WTC11 (cell line): Measurements from ENCODE around the gene NTRK2. TPM values are rescaled to one million over a fixed set of nuclear protein-coding genes. Genes with fewer than 3 reads are reported as not detected.

Experiments used
- ATAC-seq: fragments of 200-7000 bp; cut with Tn5 transposase; 2 replicates; pipeline ENCODE4 v1.10.0; 2021; ENCODE audit warnings: mild to moderate bottlenecking, moderate library complexity
- CTCF ChIA-PET: fragments of 300-600 bp; sonication (Branson Sonifier 250); formaldehyde crosslinking; loops from one replicate; lab custom pipeline; 2021; ENCODE audit warnings: antibody characterized with exemption; lab: Charles Lee
- POLR2A ChIA-PET: fragments of 350-600 bp; sonication (Branson Sonifier 250); formaldehyde crosslinking; loops from one replicate; lab custom pipeline; 2021; ENCODE audit warnings: antibody characterized with exemption; lab: Charles Lee
- DNase-seq: peaks from one replicate; pipeline ENCODE4 v3.0.0; 2021; ENCODE audit warnings: low spot score
- H3K27ac Mint-ChIP-seq: 2 replicates; pipeline ENCODE4 v1.8.0; 2021; ENCODE audit warnings: mixed read lengths
- H3K27me3 Mint-ChIP-seq: 2 replicates; pipeline ENCODE4 v1.8.0; 2021; ENCODE audit warnings: low read depth, mild to moderate bottlenecking, moderate library complexity, mixed read lengths
- H3K36me3 Mint-ChIP-seq: 2 replicates; pipeline ENCODE4 v1.8.0; 2021; ENCODE audit warnings: mixed read lengths
- H3K4me1 Mint-ChIP-seq: 2 replicates; pipeline ENCODE4 v1.8.0; 2022; ENCODE audit warnings: mixed read lengths
- H3K4me3 Mint-ChIP-seq: 2 replicates; pipeline ENCODE4 v1.8.0; 2021; ENCODE audit warnings: mild to moderate bottlenecking, moderate library complexity, mixed read lengths
- H3K9me3 Mint-ChIP-seq: 2 replicates; pipeline ENCODE4 v1.8.0; 2021; ENCODE audit warnings: mixed read lengths
- AR ChIP-seq: fragments of 250-450 bp; sonication (Bioruptor Pico); IDR thresholded peaks from 2 replicates; pipeline ENCODE4 v1.9.0; 2021; ENCODE audit warnings: mild to moderate bottlenecking
- CBFB ChIP-seq: sonication (generic); formaldehyde crosslinking; IDR thresholded peaks from 2 replicates; pipeline ENCODE4 v1.8.1; 2022; ENCODE audit warnings: mild to moderate bottlenecking, low read depth, missing genetic modification reagents
- ELF4 ChIP-seq: sonication (generic); formaldehyde crosslinking; IDR thresholded peaks from 2 replicates; pipeline ENCODE4 v1.8.1; 2022; ENCODE audit warnings: low read depth, mild to moderate bottlenecking, moderate library complexity, missing genetic modification reagents
- ERG ChIP-seq: fragments of 250-450 bp; sonication (Bioruptor Pico); IDR thresholded peaks from 2 replicates; pipeline ENCODE4 v1.8.0; 2021; ENCODE audit warnings: mild to moderate bottlenecking
- FOXP1 ChIP-seq: sonication (generic); formaldehyde crosslinking; IDR thresholded peaks from 2 replicates; pipeline ENCODE4 v1.8.0; 2022; ENCODE audit warnings: missing genetic modification reagents, mild to moderate bottlenecking, moderate library complexity, borderline replicate concordance
- NFATC4 ChIP-seq: fragments of 250-450 bp; sonication (Bioruptor Pico); IDR thresholded peaks from 2 replicates; pipeline ENCODE4 v1.9.0; 2021; ENCODE audit warnings: mild to moderate bottlenecking
- OVOL2 ChIP-seq: fragments of 250-450 bp; sonication (Bioruptor Pico); IDR thresholded peaks from 2 replicates; pipeline ENCODE4 v1.9.0; 2021; ENCODE audit warnings: mild to moderate bottlenecking, borderline replicate concordance
- SMAD4 ChIP-seq: sonication (generic); formaldehyde crosslinking; IDR thresholded peaks from 2 replicates; pipeline ENCODE4 v1.8.0; 2022; ENCODE audit warnings: mild to moderate bottlenecking, missing genetic modification reagents
- ZNF281 ChIP-seq: sonication (generic); formaldehyde crosslinking; IDR thresholded peaks from 2 replicates; pipeline ENCODE4 v1.8.0; 2023; ENCODE audit warnings: mild to moderate bottlenecking, missing genetic modification reagents
- ZNF317 ChIP-seq: sonication (generic); formaldehyde crosslinking; IDR thresholded peaks from 2 replicates; pipeline ENCODE4 v1.8.1; 2023; ENCODE audit warnings: low read depth, mild to moderate bottlenecking, moderate library complexity, missing genetic modification reagents, borderline replicate concordance
- ZNF425 ChIP-seq: fragments of 250-450 bp; sonication (Bioruptor Pico); conservative IDR thresholded peaks from 2 replicates; pipeline ENCODE4 v1.9.0; 2021; ENCODE audit warnings: mild to moderate bottlenecking
- ZNF671 ChIP-seq: fragments of 250-450 bp; sonication (Bioruptor Pico); IDR thresholded peaks from 2 replicates; pipeline ENCODE4 v1.8.0; 2021; ENCODE audit warnings: mild to moderate bottlenecking
- total RNA-seq: library from RNA; stranded (reverse); gene quantifications from 3 replicates; pipeline ENCODE4 v1.2.3, GENCODE V29; 2021
- TF ChIP-seq, protein P1 (sequence below): fragments of 250-450 bp; sonication (Bioruptor Pico); IDR thresholded peaks from 2 replicates; pipeline ENCODE4 v1.9.0; 2021; ENCODE audit warnings: mild to moderate bottlenecking, borderline replicate concordance
- TF ChIP-seq, protein P2 (sequence below): sonication (generic); formaldehyde crosslinking; IDR thresholded peaks from 2 replicates; pipeline ENCODE4 v1.8.0; 2022; ENCODE audit warnings: mild to moderate bottlenecking, missing genetic modification reagents
- TF ChIP-seq, protein P3 (sequence below): fragments of 250-450 bp; sonication (Bioruptor Pico); IDR thresholded peaks from 2 replicates; pipeline ENCODE4 v2.1.2; 2022; ENCODE audit warnings: mild to moderate bottlenecking, moderate library complexity
- TF ChIP-seq, protein P4 (sequence below): sonication (generic); formaldehyde crosslinking; IDR thresholded peaks from 2 replicates; pipeline ENCODE4 v1.8.1; 2022; ENCODE audit warnings: mild to moderate bottlenecking, moderate library complexity, missing genetic modification reagents

NTRK2 gene
- total RNA-seq, 1 experiment from 2014 or later = 0.02 TPM

DNA sequence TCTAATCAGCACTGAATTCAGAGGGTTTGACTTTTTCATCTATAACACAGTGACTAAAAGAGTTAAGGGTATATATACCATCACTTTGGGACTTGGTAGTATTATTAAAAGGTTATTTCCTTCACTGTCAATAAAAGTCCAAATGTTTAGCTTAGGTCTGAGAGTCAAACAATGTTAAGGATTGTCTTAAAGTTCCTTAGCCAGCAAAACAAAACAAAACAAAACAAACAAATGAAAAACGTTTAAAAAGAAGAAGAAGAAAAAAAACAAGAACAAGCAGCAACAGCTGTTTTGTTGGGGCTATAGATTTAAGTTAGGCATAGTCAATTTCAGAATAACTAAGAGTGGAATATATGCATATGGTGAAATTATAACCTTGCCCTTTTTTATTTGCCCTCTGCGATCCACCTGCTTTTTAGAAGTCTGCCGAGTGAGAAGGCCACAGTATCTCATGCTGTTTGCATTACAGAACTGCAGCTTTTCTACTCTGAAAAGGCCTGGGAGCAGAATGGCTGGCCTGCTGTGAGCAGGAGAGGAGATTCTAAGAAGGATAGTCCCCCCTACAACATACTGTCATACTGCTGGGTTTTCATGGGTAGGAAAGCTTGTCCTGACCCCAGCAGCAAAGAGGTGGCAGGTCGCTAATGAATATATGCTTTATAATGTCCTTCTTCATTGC is 141.7 kb downstream of the NTRK2 start:
- peak overlapping the region; percentile 2; the same call in 1 of the 2 replicates for H3K27ac Mint-ChIP-seq

More for the DNA sequence above, 141.7 kb downstream of the NTRK2 start:
- Mint-ChIP-seq H3K36me3 (no peaks in the 10 kb centered on the region), H3K27me3 (no peaks in the 10 kb centered on the region), H3K4me3 (no peak overlapping the region), H3K4me1 (peaks cover 40% of the 10 kb centered on the region), H3K9me3 (no peaks in the 10 kb centered on the region)
- DNase-seq (no peak), ATAC-seq (peak; percentile 86)
- CTCF ChIA-PET = interaction anchor here (1.1 to 1.5 kb wide), 2 partner anchors 113 to 156 kb away, joined by 4 read pairs; no protein-coding TSS in a partner anchor
- POLR2A ChIA-PET = interaction anchor here (0.7 kb wide), 1 partner anchor 82 kb away, joined by 3 read pairs; no protein-coding TSS in a partner anchor
- TF ChIP-seq, protein P1, sequence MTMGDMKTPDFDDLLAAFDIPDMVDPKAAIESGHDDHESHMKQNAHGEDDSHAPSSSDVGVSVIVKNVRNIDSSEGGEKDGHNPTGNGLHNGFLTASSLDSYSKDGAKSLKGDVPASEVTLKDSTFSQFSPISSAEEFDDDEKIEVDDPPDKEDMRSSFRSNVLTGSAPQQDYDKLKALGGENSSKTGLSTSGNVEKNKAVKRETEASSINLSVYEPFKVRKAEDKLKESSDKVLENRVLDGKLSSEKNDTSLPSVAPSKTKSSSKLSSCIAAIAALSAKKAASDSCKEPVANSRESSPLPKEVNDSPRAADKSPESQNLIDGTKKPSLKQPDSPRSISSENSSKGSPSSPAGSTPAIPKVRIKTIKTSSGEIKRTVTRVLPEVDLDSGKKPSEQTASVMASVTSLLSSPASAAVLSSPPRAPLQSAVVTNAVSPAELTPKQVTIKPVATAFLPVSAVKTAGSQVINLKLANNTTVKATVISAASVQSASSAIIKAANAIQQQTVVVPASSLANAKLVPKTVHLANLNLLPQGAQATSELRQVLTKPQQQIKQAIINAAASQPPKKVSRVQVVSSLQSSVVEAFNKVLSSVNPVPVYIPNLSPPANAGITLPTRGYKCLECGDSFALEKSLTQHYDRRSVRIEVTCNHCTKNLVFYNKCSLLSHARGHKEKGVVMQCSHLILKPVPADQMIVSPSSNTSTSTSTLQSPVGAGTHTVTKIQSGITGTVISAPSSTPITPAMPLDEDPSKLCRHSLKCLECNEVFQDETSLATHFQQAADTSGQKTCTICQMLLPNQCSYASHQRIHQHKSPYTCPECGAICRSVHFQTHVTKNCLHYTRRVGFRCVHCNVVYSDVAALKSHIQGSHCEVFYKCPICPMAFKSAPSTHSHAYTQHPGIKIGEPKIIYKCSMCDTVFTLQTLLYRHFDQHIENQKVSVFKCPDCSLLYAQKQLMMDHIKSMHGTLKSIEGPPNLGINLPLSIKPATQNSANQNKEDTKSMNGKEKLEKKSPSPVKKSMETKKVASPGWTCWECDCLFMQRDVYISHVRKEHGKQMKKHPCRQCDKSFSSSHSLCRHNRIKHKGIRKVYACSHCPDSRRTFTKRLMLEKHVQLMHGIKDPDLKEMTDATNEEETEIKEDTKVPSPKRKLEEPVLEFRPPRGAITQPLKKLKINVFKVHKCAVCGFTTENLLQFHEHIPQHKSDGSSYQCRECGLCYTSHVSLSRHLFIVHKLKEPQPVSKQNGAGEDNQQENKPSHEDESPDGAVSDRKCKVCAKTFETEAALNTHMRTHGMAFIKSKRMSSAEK = no peak
- TF ChIP-seq AR (CRISPR knock-in tag) = no peak
- TF ChIP-seq, protein P2, sequence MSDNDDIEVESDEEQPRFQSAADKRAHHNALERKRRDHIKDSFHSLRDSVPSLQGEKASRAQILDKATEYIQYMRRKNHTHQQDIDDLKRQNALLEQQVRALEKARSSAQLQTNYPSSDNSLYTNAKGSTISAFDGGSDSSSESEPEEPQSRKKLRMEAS = no peak
- no peak for TF ChIP-seq ZNF281
- TF ChIP-seq CBFB (CRISPR knock-in tag) = no peak
- no peak for TF ChIP-seq ERG (CRISPR knock-in tag)
- no peak for TF ChIP-seq ZNF671
- no peak for TF ChIP-seq ZNF317 (CRISPR knock-in tag)
- TF ChIP-seq OVOL2 = no peak
- TF ChIP-seq, protein P3, sequence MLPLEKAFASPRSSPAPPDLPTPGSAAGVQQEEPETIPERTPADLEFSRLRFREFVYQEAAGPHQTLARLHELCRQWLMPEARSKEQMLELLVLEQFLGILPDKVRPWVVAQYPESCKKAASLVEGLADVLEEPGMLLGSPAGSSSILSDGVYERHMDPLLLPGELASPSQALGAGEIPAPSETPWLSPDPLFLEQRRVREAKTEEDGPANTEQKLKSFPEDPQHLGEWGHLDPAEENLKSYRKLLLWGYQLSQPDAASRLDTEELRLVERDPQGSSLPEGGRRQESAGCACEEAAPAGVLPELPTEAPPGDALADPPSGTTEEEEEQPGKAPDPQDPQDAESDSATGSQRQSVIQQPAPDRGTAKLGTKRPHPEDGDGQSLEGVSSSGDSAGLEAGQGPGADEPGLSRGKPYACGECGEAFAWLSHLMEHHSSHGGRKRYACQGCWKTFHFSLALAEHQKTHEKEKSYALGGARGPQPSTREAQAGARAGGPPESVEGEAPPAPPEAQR (CRISPR knock-in tag) = no peak
- TF ChIP-seq, protein P4, sequence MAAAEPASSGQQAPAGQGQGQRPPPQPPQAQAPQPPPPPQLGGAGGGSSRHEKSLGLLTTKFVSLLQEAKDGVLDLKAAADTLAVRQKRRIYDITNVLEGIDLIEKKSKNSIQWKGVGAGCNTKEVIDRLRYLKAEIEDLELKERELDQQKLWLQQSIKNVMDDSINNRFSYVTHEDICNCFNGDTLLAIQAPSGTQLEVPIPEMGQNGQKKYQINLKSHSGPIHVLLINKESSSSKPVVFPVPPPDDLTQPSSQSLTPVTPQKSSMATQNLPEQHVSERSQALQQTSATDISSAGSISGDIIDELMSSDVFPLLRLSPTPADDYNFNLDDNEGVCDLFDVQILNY (CRISPR knock-in tag) = no peak
- no peak for TF ChIP-seq ELF4
- TF ChIP-seq FOXP1 (CRISPR knock-in tag) = no peak
- no peak for TF ChIP-seq NFATC4 (CRISPR knock-in tag)
- no peak for TF ChIP-seq SMAD4 (CRISPR knock-in tag)
- TF ChIP-seq ZNF425 (CRISPR knock-in tag) = no peak
- TF ChIP-seq, all 79 proteins: peak for 0
